GM23338 (cell line): ENCODE measurements around the gene SART1. TPM values are rescaled to one million over a fixed set of nuclear protein-coding genes. Genes with fewer than 3 reads are reported as not detected.

ENCODE experiments used
- ATAC-seq: fragments of 200-7000 bp; cut with Tn5 transposase; 3 replicates; pipeline ENCODE4 v1.9.1; 2020
- DNase-seq: peaks from one replicate; pipeline ENCODE4 v3.0.0-alpha.2; 2015; ENCODE audit warnings: low spot score
- H2AFZ ChIP-seq: fragments of 200-600 bp; sonication (generic); 2 replicates; pipeline ENCODE4 v1.8.0; 2016; ENCODE audit warnings: antibody characterized with exemption, mild to moderate bottlenecking, moderate library complexity
- H3F3A ChIP-seq: fragments of 200-600 bp; sonication (generic); replicated peaks from 2 replicates; pipeline ENCODE4 v1.8.0; 2017; ENCODE audit warnings: antibody characterized with exemption, mixed run types, low read depth
- H3K27ac ChIP-seq: fragments of 200-600 bp; sonication (generic); 2 replicates; pipeline ENCODE4 v1.6.1; 2016; ENCODE audit warnings: low read depth
- H3K27me3 ChIP-seq: fragments of 200-600 bp; sonication (generic); 2 replicates; pipeline ENCODE4 v1.8.0; 2016; ENCODE audit warnings: mild to moderate bottlenecking, mixed run types, moderate library complexity; ENCODE audit not compliant: insufficient read depth
- H3K36me3 ChIP-seq: fragments of 200-600 bp; sonication (generic); 2 replicates; pipeline ENCODE4 v1.8.0; 2016; ENCODE audit warnings: mild to moderate bottlenecking; ENCODE audit not compliant: insufficient read depth
- H3K4me1 ChIP-seq: fragments of 200-600 bp; sonication (generic); 2 replicates; pipeline ENCODE4 v1.8.0; 2016; ENCODE audit warnings: mild to moderate bottlenecking, moderate library complexity; ENCODE audit not compliant: insufficient read depth
- H3K4me2 ChIP-seq: fragments of 200-600 bp; sonication (generic); 2 replicates; pipeline ENCODE4 v1.7.1; 2017; ENCODE audit warnings: mixed run types
- H3K4me3 ChIP-seq: fragments of 200-600 bp; sonication (generic); 2 replicates; pipeline ENCODE4 v1.6.1; 2016; ENCODE audit warnings: mixed run types
- H3K79me2 ChIP-seq: fragments of 200-600 bp; sonication (generic); replicated peaks from 2 replicates; pipeline ENCODE4 v1.8.0; 2017; ENCODE audit warnings: mild to moderate bottlenecking; ENCODE audit not compliant: insufficient read depth
- H3K9me2 ChIP-seq: fragments of 200-600 bp; sonication (generic); 2 replicates; pipeline ENCODE4 v1.8.0; 2017; ENCODE audit not compliant: insufficient read depth
- H4K20me1 ChIP-seq: fragments of 200-600 bp; sonication (generic); replicated peaks from 2 replicates; pipeline ENCODE4 v1.8.0; 2017; ENCODE audit warnings: mild to moderate bottlenecking; ENCODE audit not compliant: insufficient read depth
- H3K27ac Mint-ChIP-seq: 2 replicates; pipeline ENCODE4 v1.8.0; 2020; ENCODE audit warnings: inconsistent platforms, mild to moderate bottlenecking, moderate library complexity, mixed read lengths
- H3K27me3 Mint-ChIP-seq: 3 replicates; pipeline ENCODE4 v1.8.0; 2022; ENCODE audit warnings: low read depth, mild to moderate bottlenecking, moderate library complexity, mixed read lengths, inconsistent platforms; ENCODE audit not compliant: insufficient read depth, poor library complexity
- H3K36me3 Mint-ChIP-seq: 3 replicates; pipeline ENCODE4 v1.8.0; 2021; ENCODE audit warnings: low read depth, mild to moderate bottlenecking, inconsistent platforms, moderate library complexity, mixed read lengths
- H3K4me1 Mint-ChIP-seq: 3 replicates; pipeline ENCODE4 v1.8.0; 2020; ENCODE audit warnings: mild to moderate bottlenecking, inconsistent platforms, mixed read lengths
- H3K4me3 Mint-ChIP-seq: 3 replicates; pipeline ENCODE4 v1.8.0; 2021; ENCODE audit warnings: moderate library complexity, mild to moderate bottlenecking, inconsistent platforms, mixed read lengths
- H3K9me3 Mint-ChIP-seq: 3 replicates; pipeline ENCODE4 v1.8.0; 2020; ENCODE audit warnings: moderate library complexity, mild to moderate bottlenecking, inconsistent platforms, mixed read lengths
- CREB1 ChIP-seq: fragments of 250-450 bp; sonication (Bioruptor Pico); IDR thresholded peaks from 2 replicates; pipeline ENCODE4 v1.5.0; 2020; ENCODE audit warnings: low read depth, mild to moderate bottlenecking, moderate library complexity
- EZH2 ChIP-seq: fragments of 200-600 bp; sonication (generic); IDR thresholded peaks from one replicate; pipeline ENCODE4 v1.8.0; 2017; ENCODE audit warnings: antibody characterized with exemption, mild to moderate bottlenecking, low read depth; ENCODE audit not compliant: unreplicated experiment
- JUNB ChIP-seq: IDR thresholded peaks from one replicate; pipeline ENCODE4 v1.6.1; 2016; ENCODE audit warnings: antibody characterized with exemption; ENCODE audit not compliant: unreplicated experiment
- POLR2AphosphoS5 ChIP-seq: IDR thresholded peaks from 2 replicates; pipeline ENCODE4 v1.6.1; 2016; ENCODE audit warnings: antibody characterized with exemption, low read depth
- STAT1 ChIP-seq: IDR thresholded peaks from one replicate; pipeline ENCODE4 v1.6.1; 2016; ENCODE audit warnings: antibody characterized with exemption; ENCODE audit not compliant: unreplicated experiment
- long read RNA-seq: library from polyadenylated mRNA; unstranded; transcript quantifications from one replicate; pipeline ENCODE4 v2.0.0, GENCODE V29; 2020; ENCODE audit not compliant: unreplicated experiment
- polyA plus RNA-seq: library from polyadenylated mRNA; unstranded; fragments of >200 nt; fragmentation: Nextera tagmentation; extraction: Ambion mirVana; gene quantifications from 2 replicates; pipeline ENCODE4 v1.2.1, GENCODE V29; 2016
- total RNA-seq: library from RNA; depleted of rRNA; stranded (reverse); fragments of >200 nt; shearing (Covaris generic); gene quantifications from 2 replicates; pipeline ENCODE4 v1.2.3, GENCODE V29; 2014; rRNA removed
- TF ChIP-seq, protein P1 (sequence below): IDR thresholded peaks from 2 replicates; pipeline ENCODE4 v1.6.1; 2016; ENCODE audit warnings: antibody characterized with exemption
- TF ChIP-seq, protein P2 (sequence below): IDR thresholded peaks from one replicate; pipeline ENCODE4 v1.6.1; 2018; ENCODE audit warnings: antibody characterized with exemption; ENCODE audit not compliant: unreplicated experiment
- TF ChIP-seq, protein P3 (sequence below), 2 experiments: fragments of 200-600 bp in 1 of 2; sonication (generic) in 1 of 2; conservative IDR thresholded peaks; 2 replicates each; pipeline versions ENCODE4 v1.5.1 to v1.6.1; 2016 to 2017; ENCODE audit warnings: antibody characterized with exemption in 2 of 2, low read depth in 2 of 2, mild to moderate bottlenecking in 2 of 2, moderate library complexity in 1 of 2

The SART1 gene, protein sequence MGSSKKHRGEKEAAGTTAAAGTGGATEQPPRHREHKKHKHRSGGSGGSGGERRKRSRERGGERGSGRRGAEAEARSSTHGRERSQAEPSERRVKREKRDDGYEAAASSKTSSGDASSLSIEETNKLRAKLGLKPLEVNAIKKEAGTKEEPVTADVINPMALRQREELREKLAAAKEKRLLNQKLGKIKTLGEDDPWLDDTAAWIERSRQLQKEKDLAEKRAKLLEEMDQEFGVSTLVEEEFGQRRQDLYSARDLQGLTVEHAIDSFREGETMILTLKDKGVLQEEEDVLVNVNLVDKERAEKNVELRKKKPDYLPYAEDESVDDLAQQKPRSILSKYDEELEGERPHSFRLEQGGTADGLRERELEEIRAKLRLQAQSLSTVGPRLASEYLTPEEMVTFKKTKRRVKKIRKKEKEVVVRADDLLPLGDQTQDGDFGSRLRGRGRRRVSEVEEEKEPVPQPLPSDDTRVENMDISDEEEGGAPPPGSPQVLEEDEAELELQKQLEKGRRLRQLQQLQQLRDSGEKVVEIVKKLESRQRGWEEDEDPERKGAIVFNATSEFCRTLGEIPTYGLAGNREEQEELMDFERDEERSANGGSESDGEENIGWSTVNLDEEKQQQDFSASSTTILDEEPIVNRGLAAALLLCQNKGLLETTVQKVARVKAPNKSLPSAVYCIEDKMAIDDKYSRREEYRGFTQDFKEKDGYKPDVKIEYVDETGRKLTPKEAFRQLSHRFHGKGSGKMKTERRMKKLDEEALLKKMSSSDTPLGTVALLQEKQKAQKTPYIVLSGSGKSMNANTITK
- total RNA-seq = 43.9 and 55.8 TPM in 2 replicates
- polyA plus RNA-seq = 91.0 and 105 TPM in 2 replicates
- long read RNA-seq, transcript SART1-201 (20 exons, 3,293 nt) = major isoform, 24 of 30 reads
- long read RNA-seq, partial matches to known transcripts = 4 of 30 reads
- long read RNA-seq, other reads (novel, unspliced or antisense) = 2 of 30 reads

DNA sequence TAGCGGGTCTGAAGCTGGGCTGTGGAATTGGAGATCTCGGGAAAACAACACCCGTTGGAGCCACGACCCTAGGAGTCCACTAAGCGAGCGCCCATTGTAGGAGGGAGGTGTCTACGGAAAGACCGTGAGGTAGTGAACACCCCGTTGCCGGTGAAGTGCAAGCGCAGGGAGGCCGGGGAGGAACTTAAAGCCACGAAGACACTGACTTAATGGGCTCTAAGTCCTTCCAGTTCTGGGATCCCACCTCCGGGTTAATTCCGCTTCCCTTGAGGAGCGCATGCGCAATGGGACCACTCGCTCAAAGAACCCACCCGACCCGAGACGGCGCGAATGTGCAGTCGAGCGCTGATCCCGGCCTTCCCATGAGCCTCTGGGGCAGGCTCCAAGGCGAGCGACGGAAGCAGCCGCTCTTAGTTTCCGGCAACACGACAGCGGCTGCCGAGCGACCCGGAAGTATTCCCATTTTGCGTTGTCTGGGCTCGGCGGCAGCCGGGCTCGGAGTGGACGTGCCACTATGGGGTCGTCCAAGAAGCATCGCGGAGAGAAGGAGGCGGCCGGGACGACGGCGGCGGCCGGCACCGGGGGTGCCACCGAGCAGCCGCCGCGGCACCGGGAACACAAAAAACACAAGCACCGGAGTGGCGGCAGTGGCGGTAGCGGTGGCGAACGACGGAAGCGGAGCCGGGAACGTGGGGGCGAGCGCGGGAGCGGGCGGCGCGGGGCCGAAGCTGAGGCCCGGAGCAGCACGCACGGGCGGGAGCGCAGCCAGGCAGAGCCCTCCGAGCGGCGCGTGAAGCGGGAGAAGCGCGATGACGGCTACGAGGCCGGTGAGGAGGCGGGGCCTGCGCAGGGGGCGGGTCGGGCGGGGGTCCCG, at the start of gene SART1:
SART1 (plus strand) TSS at position 468 of the 874 bp plus-strand sequence; CDS start at position 515, 47 bp downstream.
- Histone ChIP-seq H3K4me2 (peak within 1 kb of the TSS; percentile 100), H2AFZ (peak within 1 kb of the TSS; percentile 75; the same call in 1 of the 2 replicates), H3K79me2 (peaks cover 26% of the 10 kb centered on the region), H3K4me3 (peak within 1 kb of the TSS; percentile 85), H3K27ac (peak within 1 kb of the TSS; percentile 88), H3K9me2 (no peaks in the 10 kb centered on the region), H3F3A (0 out of 2 replicates have a peak, but pooled peaks cover 3% of the 10 kb centered on the region), H3K4me1 (peaks cover 8% of the 10 kb centered on the region), H4K20me1 (peaks cover 13% of the 10 kb centered on the region), H3K27me3 (no peaks in the 10 kb centered on the region), H3K36me3 (no peaks in the 10 kb centered on the region; the same call in 1 of the 2 replicates)
- TF ChIP-seq CREB1 (0 out of 2 replicates have a peak, but pooled peaks have one; percentile 36), EZH2 (no peak), POLR2AphosphoS5 (peak; percentile 89)
- TF ChIP-seq, protein P1, sequence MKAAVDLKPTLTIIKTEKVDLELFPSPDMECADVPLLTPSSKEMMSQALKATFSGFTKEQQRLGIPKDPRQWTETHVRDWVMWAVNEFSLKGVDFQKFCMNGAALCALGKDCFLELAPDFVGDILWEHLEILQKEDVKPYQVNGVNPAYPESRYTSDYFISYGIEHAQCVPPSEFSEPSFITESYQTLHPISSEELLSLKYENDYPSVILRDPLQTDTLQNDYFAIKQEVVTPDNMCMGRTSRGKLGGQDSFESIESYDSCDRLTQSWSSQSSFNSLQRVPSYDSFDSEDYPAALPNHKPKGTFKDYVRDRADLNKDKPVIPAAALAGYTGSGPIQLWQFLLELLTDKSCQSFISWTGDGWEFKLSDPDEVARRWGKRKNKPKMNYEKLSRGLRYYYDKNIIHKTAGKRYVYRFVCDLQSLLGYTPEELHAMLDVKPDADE = peak; percentile 95
- Mint-ChIP-seq H3K27ac (peak within 1 kb of the TSS; percentile 97), H3K4me1 (peaks cover 17% of the 10 kb centered on the region), H3K27me3 (peaks cover 16% of the 10 kb centered on the region), H3K36me3 (peaks cover 27% of the 10 kb centered on the region), H3K9me3 (peaks cover 2% of the 10 kb centered on the region; the same call in 1 of the 3 replicates), H3K4me3 (peak within 1 kb of the TSS; percentile 96)
- DNase-seq = peak; percentile 99
- ATAC-seq = peak; percentile 93

DNA sequence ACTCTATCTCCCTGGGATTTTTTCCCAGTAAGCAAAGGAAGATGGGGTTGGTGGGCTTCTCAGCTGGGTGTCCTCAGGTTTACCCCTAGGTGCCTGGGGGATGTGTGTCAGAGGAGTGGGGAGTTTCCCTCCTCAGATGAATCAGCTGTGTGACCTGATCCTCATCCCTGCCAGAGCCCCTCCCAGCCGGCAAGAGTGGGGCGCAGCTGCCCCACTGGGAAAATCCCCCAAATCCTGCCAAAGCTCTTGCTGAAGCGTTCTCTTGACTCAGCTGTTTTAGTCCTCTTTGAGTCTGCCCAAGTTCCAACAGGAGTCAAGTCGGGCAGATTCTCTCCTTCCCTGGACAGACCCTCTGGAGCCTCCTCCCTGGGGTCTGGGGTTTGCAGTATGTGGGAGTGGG, 48.7 kb upstream of the SART1 start:
- Mint-ChIP-seq H3K27ac (no peak overlapping the region), H3K9me3 (no peaks in the 10 kb centered on the region), H3K27me3 (peaks cover 24% of the 10 kb centered on the region), H3K4me3 (no peak overlapping the region), H3K4me1 (peaks cover 10% of the 10 kb centered on the region), H3K36me3 (peaks cover 3% of the 10 kb centered on the region; the same call in 1 of the 3 replicates)
- ATAC-seq (no peak), DNase-seq (no peak)
- H3K27me3 ChIP-seq = peaks cover 14% of the 10 kb centered on the region; the same call in 1 of the 2 replicates
- H3K79me2 ChIP-seq = peaks cover 1% of the 10 kb centered on the region
- no peak overlapping the region for H2AFZ ChIP-seq
- H3K36me3 ChIP-seq = no peaks in the 10 kb centered on the region
- no peak overlapping the region for H3K27ac ChIP-seq
- H3K4me1 ChIP-seq = peaks cover 5% of the 10 kb centered on the region
- no peak overlapping the region for H3K4me2 ChIP-seq
- no peaks in the 10 kb centered on the region for H4K20me1 ChIP-seq
- H3F3A ChIP-seq = 0 out of 2 replicates have a peak, but pooled peaks cover 2% of the 10 kb centered on the region
- H3K4me3 ChIP-seq = no peak overlapping the region
- no peaks in the 10 kb centered on the region for H3K9me2 ChIP-seq
- TF ChIP-seq JUNB (no peak), STAT1 (no peak)
- TF ChIP-seq, protein P2, sequence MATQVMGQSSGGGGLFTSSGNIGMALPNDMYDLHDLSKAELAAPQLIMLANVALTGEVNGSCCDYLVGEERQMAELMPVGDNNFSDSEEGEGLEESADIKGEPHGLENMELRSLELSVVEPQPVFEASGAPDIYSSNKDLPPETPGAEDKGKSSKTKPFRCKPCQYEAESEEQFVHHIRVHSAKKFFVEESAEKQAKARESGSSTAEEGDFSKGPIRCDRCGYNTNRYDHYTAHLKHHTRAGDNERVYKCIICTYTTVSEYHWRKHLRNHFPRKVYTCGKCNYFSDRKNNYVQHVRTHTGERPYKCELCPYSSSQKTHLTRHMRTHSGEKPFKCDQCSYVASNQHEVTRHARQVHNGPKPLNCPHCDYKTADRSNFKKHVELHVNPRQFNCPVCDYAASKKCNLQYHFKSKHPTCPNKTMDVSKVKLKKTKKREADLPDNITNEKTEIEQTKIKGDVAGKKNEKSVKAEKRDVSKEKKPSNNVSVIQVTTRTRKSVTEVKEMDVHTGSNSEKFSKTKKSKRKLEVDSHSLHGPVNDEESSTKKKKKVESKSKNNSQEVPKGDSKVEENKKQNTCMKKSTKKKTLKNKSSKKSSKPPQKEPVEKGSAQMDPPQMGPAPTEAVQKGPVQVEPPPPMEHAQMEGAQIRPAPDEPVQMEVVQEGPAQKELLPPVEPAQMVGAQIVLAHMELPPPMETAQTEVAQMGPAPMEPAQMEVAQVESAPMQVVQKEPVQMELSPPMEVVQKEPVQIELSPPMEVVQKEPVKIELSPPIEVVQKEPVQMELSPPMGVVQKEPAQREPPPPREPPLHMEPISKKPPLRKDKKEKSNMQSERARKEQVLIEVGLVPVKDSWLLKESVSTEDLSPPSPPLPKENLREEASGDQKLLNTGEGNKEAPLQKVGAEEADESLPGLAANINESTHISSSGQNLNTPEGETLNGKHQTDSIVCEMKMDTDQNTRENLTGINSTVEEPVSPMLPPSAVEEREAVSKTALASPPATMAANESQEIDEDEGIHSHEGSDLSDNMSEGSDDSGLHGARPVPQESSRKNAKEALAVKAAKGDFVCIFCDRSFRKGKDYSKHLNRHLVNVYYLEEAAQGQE = no peak
- TF ChIP-seq, protein P3, sequence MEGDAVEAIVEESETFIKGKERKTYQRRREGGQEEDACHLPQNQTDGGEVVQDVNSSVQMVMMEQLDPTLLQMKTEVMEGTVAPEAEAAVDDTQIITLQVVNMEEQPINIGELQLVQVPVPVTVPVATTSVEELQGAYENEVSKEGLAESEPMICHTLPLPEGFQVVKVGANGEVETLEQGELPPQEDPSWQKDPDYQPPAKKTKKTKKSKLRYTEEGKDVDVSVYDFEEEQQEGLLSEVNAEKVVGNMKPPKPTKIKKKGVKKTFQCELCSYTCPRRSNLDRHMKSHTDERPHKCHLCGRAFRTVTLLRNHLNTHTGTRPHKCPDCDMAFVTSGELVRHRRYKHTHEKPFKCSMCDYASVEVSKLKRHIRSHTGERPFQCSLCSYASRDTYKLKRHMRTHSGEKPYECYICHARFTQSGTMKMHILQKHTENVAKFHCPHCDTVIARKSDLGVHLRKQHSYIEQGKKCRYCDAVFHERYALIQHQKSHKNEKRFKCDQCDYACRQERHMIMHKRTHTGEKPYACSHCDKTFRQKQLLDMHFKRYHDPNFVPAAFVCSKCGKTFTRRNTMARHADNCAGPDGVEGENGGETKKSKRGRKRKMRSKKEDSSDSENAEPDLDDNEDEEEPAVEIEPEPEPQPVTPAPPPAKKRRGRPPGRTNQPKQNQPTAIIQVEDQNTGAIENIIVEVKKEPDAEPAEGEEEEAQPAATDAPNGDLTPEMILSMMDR (conservative IDR thresholded peaks at IDR 0.05; ENCODE audit: low read depth in 2 of 2) = no peak
